ENCODE results near the gene KCNQ1OT1.

KCNQ1OT1 gene

GRCh38 chr11:2574553-2575535 lies 125.0 kb downstream of the KCNQ1OT1 start:
- Histone ChIP-seq H3K4me1 (ENCODE audit: control insufficient read depth, insufficient read depth, low read depth, low read length) (peaks cover 31% of the 10 kb centered on the region), H3K27ac (ENCODE audit: low read length, poor library complexity, severe bottlenecking) (no peak overlapping the region), H2BK12ac (ENCODE audit: low read length in 2 of 2) (no peak overlapping the region), H3K9me3 (ENCODE audit: control insufficient read depth, low read length) (no peaks in the 10 kb centered on the region), H3K4ac (ENCODE audit: low read depth in 1 of 2, low read length in 2 of 2) (no peak overlapping the region), H3K4me2 (ENCODE audit: low read length, poor library complexity, severe bottlenecking) (no peak overlapping the region), H3K79me1 (replicated peaks; ENCODE audit: low read length, poor library complexity, severe bottlenecking) (no peaks in the 10 kb centered on the region), H2AFZ (ENCODE audit: low read depth, low read length) (no peak overlapping the region), H4K8ac (ENCODE audit: low read length) (no peak overlapping the region), H3K23ac (ENCODE audit: low read length in 2 of 2) (no peak overlapping the region), H3K9ac (ENCODE audit: low read length) (no peak overlapping the region), H2AK5ac (ENCODE audit: low read length, severe bottlenecking) (no peak overlapping the region), H3K36me3 (ENCODE audit: control insufficient read depth in 1 of 2, insufficient read depth in 2 of 2, low read depth in 1 of 2, low read length in 2 of 2) (no peaks in the 10 kb centered on the region), H3K14ac (ENCODE audit: low read length in 2 of 2) (no peak overlapping the region), H2BK5ac (ENCODE audit: low read depth, low read length, poor library complexity, severe bottlenecking) (no peak overlapping the region), H3K18ac (ENCODE audit: low read depth in 1 of 2, low read length in 2 of 2) (no peak overlapping the region), H2BK15ac (ENCODE audit: low read depth, poor library complexity, severe bottlenecking) (no peak overlapping the region), H3K27me3 (ENCODE audit: control insufficient read depth in 1 of 2, insufficient read depth in 1 of 2, low read length in 2 of 2) (peaks cover 0 to 7% of the 10 kb centered on the region in 2 experiments), H2BK120ac (ENCODE audit: low read depth, low read length) (no peak overlapping the region), H3K4me3 (ENCODE audit: insufficient read depth in 1 of 2, low read depth in 1 of 2, low read length in 2 of 2) (no peak overlapping the region), H4K91ac (ENCODE audit: low read length) (no peak overlapping the region)
- WGBS = 88% methylated on average over 44 of the region's 45 CpGs
- DNase-seq = no peak

GRCh38 chr11:2574043-2574552 lies 125.7 kb downstream of the KCNQ1OT1 start:
- Histone ChIP-seq H2BK120ac (ENCODE audit: low read depth, low read length) (no peak overlapping the region), H3K23ac (ENCODE audit: low read length in 2 of 2) (no peak overlapping the region), H3K27me3 (ENCODE audit: control insufficient read depth in 1 of 2, insufficient read depth in 1 of 2, low read length in 2 of 2) (peaks cover 0 to 7% of the 10 kb centered on the region in 2 experiments), H3K4me3 (ENCODE audit: insufficient read depth in 1 of 2, low read depth in 1 of 2, low read length in 2 of 2) (no peak overlapping the region), H4K8ac (ENCODE audit: low read length) (no peak overlapping the region), H3K4me1 (ENCODE audit: control insufficient read depth, insufficient read depth, low read depth, low read length) (peaks cover 24% of the 10 kb centered on the region), H2AFZ (ENCODE audit: low read depth, low read length) (no peak overlapping the region), H3K9me3 (ENCODE audit: control insufficient read depth, low read length) (no peaks in the 10 kb centered on the region), H3K14ac (ENCODE audit: low read length in 2 of 2) (no peak overlapping the region), H3K27ac (ENCODE audit: low read length, poor library complexity, severe bottlenecking) (no peak overlapping the region), H3K4ac (ENCODE audit: low read depth in 1 of 2, low read length in 2 of 2) (no peak overlapping the region), H3K18ac (ENCODE audit: low read depth in 1 of 2, low read length in 2 of 2) (no peak overlapping the region), H2AK5ac (ENCODE audit: low read length, severe bottlenecking) (no peak overlapping the region), H3K36me3 (ENCODE audit: control insufficient read depth in 1 of 2, insufficient read depth in 2 of 2, low read depth in 1 of 2, low read length in 2 of 2) (no peaks in the 10 kb centered on the region), H3K4me2 (ENCODE audit: low read length, poor library complexity, severe bottlenecking) (no peak overlapping the region), H3K79me1 (replicated peaks; ENCODE audit: low read length, poor library complexity, severe bottlenecking) (no peaks in the 10 kb centered on the region), H2BK15ac (ENCODE audit: low read depth, poor library complexity, severe bottlenecking) (no peak overlapping the region), H3K9ac (ENCODE audit: low read length) (no peak overlapping the region), H4K91ac (ENCODE audit: low read length) (no peak overlapping the region), H2BK12ac (ENCODE audit: low read length in 2 of 2) (no peak overlapping the region), H2BK5ac (ENCODE audit: low read depth, low read length, poor library complexity, severe bottlenecking) (no peak overlapping the region)
- no peak for DNase-seq
- 89% methylated on average over 20 of the region's 22 CpGs for WGBS

- Histone ChIP-seq H3K4me2 (ENCODE audit: low read length, poor library complexity, severe bottlenecking) (no peak overlapping the region), H3K4me1 (ENCODE audit: control insufficient read depth, insufficient read depth, low read depth, low read length) (peaks cover 19% of the 10 kb centered on the region), H4K91ac (ENCODE audit: low read length) (no peak overlapping the region), H3K4me3 (ENCODE audit: insufficient read depth in 1 of 2, low read depth in 1 of 2, low read length in 2 of 2) (no peak overlapping the region), H3K36me3 (ENCODE audit: control insufficient read depth in 1 of 2, insufficient read depth in 2 of 2, low read depth in 1 of 2, low read length in 2 of 2) (no peaks in the 10 kb centered on the region), H2BK15ac (ENCODE audit: low read depth, poor library complexity, severe bottlenecking) (no peak overlapping the region), H2BK120ac (ENCODE audit: low read depth, low read length) (no peak overlapping the region), H3K14ac (ENCODE audit: low read length in 2 of 2) (no peak overlapping the region), H3K4ac (ENCODE audit: low read depth in 1 of 2, low read length in 2 of 2) (no peak overlapping the region), H2AFZ (ENCODE audit: low read depth, low read length) (no peak overlapping the region), H3K27ac (ENCODE audit: low read length, poor library complexity, severe bottlenecking) (no peak overlapping the region), H3K18ac (ENCODE audit: low read depth in 1 of 2, low read length in 2 of 2) (no peak overlapping the region), H2AK5ac (ENCODE audit: low read length, severe bottlenecking) (no peak overlapping the region), H2BK12ac (ENCODE audit: low read length in 2 of 2) (no peak overlapping the region), H3K9me3 (ENCODE audit: control insufficient read depth, low read length) (no peaks in the 10 kb centered on the region), H3K9ac (ENCODE audit: low read length) (no peak overlapping the region), H4K8ac (ENCODE audit: low read length) (no peak overlapping the region), H3K79me1 (replicated peaks; ENCODE audit: low read length, poor library complexity, severe bottlenecking) (no peaks in the 10 kb centered on the region), H3K23ac (ENCODE audit: low read length in 2 of 2) (no peak overlapping the region), H3K27me3 (ENCODE audit: control insufficient read depth in 1 of 2, insufficient read depth in 1 of 2, low read length in 2 of 2) (peaks cover 0 to 7% of the 10 kb centered on the region in 2 experiments), H2BK5ac (ENCODE audit: low read depth, low read length, poor library complexity, severe bottlenecking) (no peak overlapping the region)
- no peak for DNase-seq
- WGBS = 94% methylated on average over 28 of the region's 28 CpGs
Observed at GRCh38 chr11:2573240-2574042, 126.4 kb downstream of the KCNQ1OT1 start.

Data from mesenchymal stem cell (in vitro differentiated cells and primary cell).